Right atrium auricular region (tissue), 2 donors: ENCODE data around the gene TENM4. TPM values are rescaled to one million over a fixed set of nuclear protein-coding genes. Genes with fewer than 3 reads are reported as not detected.
"Not testable (repeated sequence)": the region's sequence is repeated elsewhere in the genome, so short reads cannot be mapped to it uniquely, and the experiment has no call there.

Source experiments
- DNase-seq: peaks from one replicate; pipeline ENCODE4 v3.0.0-alpha.2; 2019; ENCODE audit warnings: low spot score
- H3K27ac ChIP-seq, 2 donors: fragments of 200-600 bp; sonication (generic); 1 replicate in 1 of 2; 2 replicates in 1 of 2; pipeline ENCODE4 v1.5.1; 2016 to 2019
- H3K27me3 ChIP-seq, 2 donors: fragments of 200-600 bp; sonication (generic); one replicate each; pipeline versions ENCODE4 v1.5.1 to v1.6.0; 2017 to 2019
- H3K36me3 ChIP-seq: fragments of 200-600 bp; sonication (generic); one replicate; pipeline ENCODE4 v1.5.1; 2016
- H3K4me1 ChIP-seq, 2 donors: fragments of 200-600 bp; sonication (generic); one replicate each; pipeline versions ENCODE4 v1.5.1 to v1.6.0; 2017 to 2019
- H3K4me3 ChIP-seq, 2 donors: fragments of 200-600 bp; sonication (generic); 1 replicate in 1 of 2; 2 replicates in 1 of 2; pipeline ENCODE4 v1.5.1; 2017 to 2019; ENCODE audit warnings: mild to moderate bottlenecking in 1 of 2, moderate library complexity in 1 of 2
- H3K9me3 ChIP-seq, 2 donors: fragments of 200-600 bp; sonication (generic); one replicate each; pipeline ENCODE4 v1.5.1; 2019
- CTCF ChIP-seq, 2 donors: fragments of 200-600 bp; sonication (generic); IDR thresholded peaks; one replicate each; pipeline ENCODE4 v1.5.1; 2019; ENCODE audit warnings: antibody characterized with exemption in 2 of 2
- total RNA-seq, 2 donors: library from RNA; depleted of rRNA; stranded (reverse); fragments of >200 nt; gene quantifications; one replicate each; pipeline ENCODE4 v1.1.0, GENCODE V29; 2016

The TENM4 gene
- total RNA-seq, 2 donors from 2014 or later, result 0.30 to 0.98 TPM

GRCh38 chr11:78641541-78641940, 799.3 kb downstream of the TENM4 start:
- Histone ChIP-seq H3K27me3 (no peaks in the 10 kb centered on the region), H3K36me3 (no peaks in the 10 kb centered on the region), H3K4me3 (no peak overlapping the region), H3K4me1 (no peaks in the 10 kb centered on the region), H3K9me3 (no peaks in the 10 kb centered on the region), H3K27ac (no peak overlapping the region)
- no peak for TF ChIP-seq CTCF (IDR thresholded peaks at IDR 0.05)
- DNase-seq, result no peak

- DNase-seq, result no peak
- Histone ChIP-seq H3K27me3 (no peaks in the 10 kb centered on the region), H3K36me3 (no peaks in the 10 kb centered on the region), H3K4me3 (no peak overlapping the region), H3K9me3 (peaks cover 0 to 13% of the 10 kb centered on the region in 2 donors), H3K27ac (no peak overlapping the region), H3K4me1 (no peaks in the 10 kb centered on the region)
- TF ChIP-seq CTCF (IDR thresholded peaks at IDR 0.05), result no peak
These were observed 802.0 kb downstream of the TENM4 start for GRCh38 chr11:78638704-78639380.

GRCh38 chr11:78637527-78637926, 803.3 kb downstream of the TENM4 start:
- H3K27me3 ChIP-seq, H3K27ac ChIP-seq, H3K4me1 ChIP-seq, DNase-seq, H3K36me3 ChIP-seq, H3K4me3 ChIP-seq: not testable (repeated sequence)
- H3K9me3 ChIP-seq, result peaks cover 0 to 16% of the 10 kb centered on the region in 2 donors

- H3K9me3 ChIP-seq, result peaks cover 0 to 16% of the 10 kb centered on the region in 2 donors
- no peak for DNase-seq
- no peak overlapping the region for H3K4me3 ChIP-seq
- no peaks in the 10 kb centered on the region for H3K27me3 ChIP-seq
- H3K4me1 ChIP-seq, result no peaks in the 10 kb centered on the region
- no peak for TF ChIP-seq CTCF (IDR thresholded peaks at IDR 0.05)
- no peak overlapping the region for H3K27ac ChIP-seq
- no peaks in the 10 kb centered on the region for H3K36me3 ChIP-seq
These were observed 804.9 kb downstream of the TENM4 start for GRCh38 chr11:78635814-78636506.

GRCh38 chr11:78633516-78634310, 807.1 kb downstream of the TENM4 start:
- Histone ChIP-seq H3K4me3 (no peak overlapping the region), H3K27me3 (no peaks in the 10 kb centered on the region), H3K27ac (no peak overlapping the region), H3K36me3 (no peaks in the 10 kb centered on the region), H3K9me3 (peaks cover 3 to 38% of the 10 kb centered on the region in 2 donors), H3K4me1 (no peaks in the 10 kb centered on the region)
- DNase-seq, result no peak
- TF ChIP-seq CTCF (IDR thresholded peaks at IDR 0.05), result no peak
